NT2/D1 (cell line): ENCODE measurements around the gene DLG2.

ENCODE experiments used
- YY1 ChIP-seq: IDR thresholded peaks from 2 replicates; pipeline ENCODE4 v1.6.1; 2011; ENCODE audit not compliant: insufficient read length, insufficient read depth
- ZNF274 ChIP-seq: IDR thresholded peaks from 2 replicates; pipeline ENCODE4 v1.6.1; 2011; ENCODE audit warnings: mild to moderate bottlenecking, low read depth, low read length

DNA sequence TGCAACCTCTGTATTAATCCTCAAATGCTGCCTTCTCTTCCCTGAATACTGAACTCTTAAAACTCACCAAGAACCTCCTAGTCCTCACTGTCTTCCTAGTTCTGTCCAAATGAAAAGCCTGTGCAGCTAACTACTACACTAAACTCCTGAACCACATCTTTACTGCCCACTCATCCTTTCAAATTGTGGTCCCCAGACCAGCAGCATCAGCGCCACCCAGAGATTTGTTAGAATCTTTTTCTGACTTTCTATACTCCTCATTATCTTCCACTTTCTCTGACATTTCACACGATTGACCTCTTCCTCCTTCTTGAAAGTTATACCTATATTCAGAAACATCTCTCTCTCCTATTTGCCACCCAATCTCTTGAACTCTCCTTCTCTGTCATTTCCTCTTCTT is 461.3 kb downstream of the DLG2 start:
- no peak for TF ChIP-seq YY1
- no peak for TF ChIP-seq ZNF274
